ENCODE data around the gene PIEZO1.

GRCh38 chr16:88723911-88724310, 61.1 kb downstream of the PIEZO1 start:
- TF ChIP-seq CTCF (conservative IDR thresholded peaks at IDR 0.05) (no peak), EZH2 (IDR thresholded peaks at IDR 0.05; ENCODE audit: low read depth) (no peak)

Data from PC-9 (cell line).